ENCODE data around the gene CSMD2.

CSMD2 gene

GRCh38 chr1:33696311-33696710, 468.7 kb downstream of the CSMD2 start:
- no peak for DNase-seq (ENCODE audit: low read depth in 4 of 4, low spot score in 1 of 4)

GRCh38 chr1:33692206-33693188, 472.5 kb downstream of the CSMD2 start:
- DNase-seq (ENCODE audit: low read depth in 4 of 4, low spot score in 1 of 4): no peak

GRCh38 chr1:33687000-33687399, 478.0 kb downstream of the CSMD2 start:
- DNase-seq (ENCODE audit: low read depth in 4 of 4, low spot score in 1 of 4): no peak

GRCh38 chr1:33686551-33686950, 478.5 kb downstream of the CSMD2 start:
- no peak for DNase-seq (ENCODE audit: low read depth in 4 of 4, low spot score in 1 of 4)

- no peak for DNase-seq (ENCODE audit: low read depth in 4 of 4, low spot score in 1 of 4)
Observed at GRCh38 chr1:33685256-33685655, 479.8 kb downstream of the CSMD2 start.

- no peak for DNase-seq (ENCODE audit: low read depth in 4 of 4, low spot score in 1 of 4)
Observed at GRCh38 chr1:33684396-33685179, 480.4 kb downstream of the CSMD2 start.

- no peak for DNase-seq (ENCODE audit: low read depth in 4 of 4, low spot score in 1 of 4)
Observed at GRCh38 chr1:33683913-33684312, 481.1 kb downstream of the CSMD2 start.

- DNase-seq (ENCODE audit: low read depth in 4 of 4, low spot score in 1 of 4): no peak
Observed at GRCh38 chr1:33682371-33682770, 482.7 kb downstream of the CSMD2 start.

- no peak for DNase-seq (ENCODE audit: low read depth in 4 of 4, low spot score in 1 of 4)
Observed at GRCh38 chr1:33680281-33680840, 484.7 kb downstream of the CSMD2 start.

- no peak for DNase-seq (ENCODE audit: low read depth in 4 of 4, low spot score in 1 of 4)
Observed at GRCh38 chr1:33670567-33670966, 494.5 kb downstream of the CSMD2 start.

DNA sequence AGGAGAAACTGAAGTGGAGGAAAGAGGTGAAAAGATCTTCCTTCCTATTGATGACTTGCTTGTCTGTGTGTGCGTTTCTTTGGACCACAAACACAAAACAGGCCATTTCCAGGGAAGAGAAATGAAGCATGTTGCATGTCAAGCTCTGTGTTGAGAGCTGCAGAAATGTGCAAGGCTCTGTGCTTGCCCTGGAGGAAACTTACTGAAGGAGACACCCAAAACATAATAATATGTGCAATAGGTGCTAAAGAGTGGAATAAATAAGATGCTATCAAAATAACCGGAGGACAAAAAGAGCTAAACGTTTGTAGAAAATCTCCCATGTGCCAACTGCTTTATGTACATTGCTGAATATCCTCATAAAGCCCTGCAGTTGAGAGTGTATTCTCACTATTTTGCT, 496.3 kb downstream of the CSMD2 start:
- no peak for DNase-seq (ENCODE audit: low read depth in 4 of 4, low spot score in 1 of 4)

- no peak for DNase-seq (ENCODE audit: low read depth in 4 of 4, low spot score in 1 of 4)
Observed at GRCh38 chr1:33667386-33668282, 497.4 kb downstream of the CSMD2 start.

- DNase-seq (ENCODE audit: low read depth in 4 of 4, low spot score in 1 of 4): no peak
Observed at GRCh38 chr1:33666616-33667015, 498.4 kb downstream of the CSMD2 start.

GRCh38 chr1:33661811-33662454, 503.1 kb downstream of the CSMD2 start:
- DNase-seq (ENCODE audit: low read depth in 4 of 4, low spot score in 1 of 4): no peak

DNA sequence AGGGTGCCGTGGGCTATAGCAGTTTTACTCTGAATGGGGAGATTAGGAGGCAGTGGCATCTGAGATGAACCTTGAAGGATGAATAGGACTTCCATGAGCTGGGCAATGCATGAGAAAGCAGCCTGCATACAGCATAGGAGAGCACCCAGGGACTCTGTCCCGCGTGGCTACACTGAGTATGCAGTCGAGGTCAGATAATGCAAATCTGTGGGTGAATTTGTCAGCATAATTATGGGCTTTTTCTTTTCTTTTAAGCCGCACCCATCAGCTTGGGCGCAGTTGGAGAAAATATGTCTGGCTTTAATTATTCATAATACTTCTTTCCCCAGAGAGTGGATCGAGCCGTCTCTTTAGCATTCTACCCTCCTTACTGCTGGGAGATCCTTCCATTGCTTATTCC, 504.1 kb downstream of the CSMD2 start:
- DNase-seq (ENCODE audit: low read depth in 4 of 4, low spot score in 1 of 4): no peak

GRCh38 chr1:33660244-33660643, 504.8 kb downstream of the CSMD2 start:
- no peak for DNase-seq (ENCODE audit: low read depth in 4 of 4, low spot score in 1 of 4)

- no peak for DNase-seq (ENCODE audit: low read depth in 4 of 4, low spot score in 1 of 4)
Observed at GRCh38 chr1:33659641-33660040, 505.4 kb downstream of the CSMD2 start.

DNA sequence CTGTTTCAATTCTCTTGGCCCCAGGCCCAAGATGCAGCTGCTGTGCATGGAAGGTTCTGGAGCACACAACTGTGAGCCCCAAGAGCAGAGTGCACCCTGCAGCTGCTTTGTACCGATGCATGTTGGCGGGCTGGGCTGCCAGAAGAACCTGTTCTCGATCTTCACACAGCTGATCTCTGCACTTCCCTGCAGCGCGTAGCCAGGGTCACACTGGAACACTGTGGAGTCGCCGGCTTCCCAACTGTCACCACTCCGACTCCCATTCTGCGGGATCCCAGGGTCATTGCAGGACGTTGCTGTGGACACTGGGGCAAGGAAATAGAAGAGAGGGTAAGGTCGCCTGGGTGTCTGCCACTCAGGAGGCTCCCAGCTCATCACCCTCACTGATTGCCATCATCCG, 507.2 kb downstream of the CSMD2 start:
- DNase-seq (ENCODE audit: low read depth in 4 of 4, low spot score in 1 of 4): no peak

DNA sequence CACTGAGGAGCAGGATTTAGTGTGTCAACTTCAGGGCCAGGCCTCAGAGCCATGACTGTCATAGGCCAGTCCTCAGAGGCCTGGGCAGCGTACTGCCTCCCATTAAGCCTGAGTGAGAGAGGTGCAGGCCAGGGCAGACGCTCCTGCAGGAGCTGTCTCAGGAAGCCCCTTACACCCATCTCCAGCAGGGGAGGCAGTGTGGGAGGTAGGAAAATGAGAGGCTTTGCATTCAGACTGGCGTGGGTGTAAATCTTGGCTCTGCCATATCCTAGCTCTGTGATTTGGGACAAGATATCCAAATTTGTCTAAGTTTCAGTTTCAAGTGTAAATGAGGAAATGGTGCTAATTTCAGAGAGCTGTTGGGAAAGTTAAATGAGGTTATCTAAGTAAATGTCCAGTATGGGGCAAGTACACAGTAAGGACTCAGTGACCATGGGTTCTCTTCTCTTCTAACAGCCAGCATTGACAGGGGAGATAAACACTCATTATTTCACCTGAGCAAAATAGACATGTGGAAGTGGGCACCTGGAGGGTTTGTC, 508.5 kb downstream of the CSMD2 start:
- DNase-seq (ENCODE audit: low read depth in 4 of 4, low spot score in 1 of 4): no peak

GRCh38 chr1:33655496-33655895, 509.5 kb downstream of the CSMD2 start:
- no peak for DNase-seq (ENCODE audit: low read depth in 4 of 4, low spot score in 1 of 4)

Data from stimulated activated CD4-positive, alpha-beta T cell treated with anti-CD3 and anti-CD28 coated beads, Interleukin-1b, Interleukin-23, amount 100 ng/mL, for 24 hours (primary cell).